ENCODE data around the gene PIN1. TPM values are rescaled to one million over a fixed set of nuclear protein-coding genes. Genes with fewer than 3 reads are reported as not detected.

The PIN1 gene
- total RNA-seq, 1 donor from 2014 or later = 128 TPM

DNA sequence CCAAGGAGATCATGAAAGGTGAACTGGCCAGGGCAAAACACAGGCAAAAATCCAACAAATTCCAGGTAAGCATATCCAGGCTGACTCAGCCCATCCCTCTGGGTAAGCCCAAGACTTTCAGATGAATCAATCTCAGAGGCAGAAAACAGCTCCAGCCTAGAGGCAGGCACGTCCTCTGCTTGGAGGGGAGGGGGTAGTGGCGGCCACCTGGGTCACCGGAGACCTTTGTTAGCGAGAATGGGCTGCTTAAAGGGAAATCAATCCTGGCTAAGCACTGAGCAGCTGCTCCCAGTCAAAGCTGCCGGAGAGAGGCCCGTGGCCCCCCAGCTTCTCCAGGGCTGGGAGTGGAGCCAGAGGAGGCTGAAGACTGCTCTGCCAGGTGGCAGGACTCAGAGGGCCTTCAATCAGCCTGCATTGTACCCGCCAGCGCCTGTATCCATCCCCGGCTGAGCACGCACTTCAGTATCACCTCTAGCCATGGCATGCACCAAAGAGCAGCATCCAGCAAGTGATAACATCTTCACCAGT is 48.2 kb downstream of the PIN1 start:
- DNase-seq (ENCODE audit: extremely low read depth, low read depth, low spot score) = no peak

DNA sequence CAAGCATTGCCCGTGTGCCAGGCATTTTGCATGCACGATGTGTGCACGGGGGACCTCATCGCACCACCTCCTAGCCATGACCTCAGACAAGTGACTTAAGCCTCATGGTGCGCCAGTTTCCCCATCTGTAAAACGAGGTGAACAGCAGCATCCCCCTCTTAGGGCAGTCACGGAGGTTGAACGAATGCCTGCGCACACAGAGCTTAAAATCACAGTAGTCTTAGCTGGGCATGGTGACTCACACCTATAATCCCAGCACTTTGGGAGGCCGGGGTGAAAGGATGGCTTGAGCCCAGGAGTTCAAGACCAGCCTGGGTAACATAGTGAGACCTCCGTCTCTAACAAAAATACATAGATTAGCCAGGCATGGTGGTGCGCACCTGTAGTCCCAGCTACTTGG is 48.6 kb downstream of the PIN1 start:
- no peak for DNase-seq (ENCODE audit: extremely low read depth, low read depth, low spot score)

DNA sequence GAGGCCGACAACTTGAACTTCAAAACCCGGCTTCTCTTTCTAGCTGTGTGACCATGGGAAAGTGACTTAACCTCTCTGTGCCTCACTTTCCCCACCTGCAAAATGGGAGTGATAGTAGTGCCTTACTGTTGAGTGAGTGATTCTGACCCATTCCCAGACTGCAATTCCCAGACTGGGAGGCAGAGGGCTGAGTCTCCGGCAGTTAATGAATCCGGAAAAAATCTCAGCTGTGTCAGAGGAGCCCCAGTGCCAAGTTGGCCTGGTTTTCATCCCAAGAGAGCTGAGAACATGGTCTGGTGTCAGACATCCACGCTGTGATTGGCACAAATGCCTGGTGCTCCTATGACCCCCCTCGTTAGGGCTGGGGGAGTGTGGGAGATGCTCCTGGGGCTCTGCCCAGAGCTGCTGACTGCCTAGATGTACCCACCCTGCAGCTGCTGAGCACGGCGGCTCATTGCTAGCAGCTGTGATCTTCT is 50.0 kb downstream of the PIN1 start:
- no peak for DNase-seq (ENCODE audit: extremely low read depth, low read depth, low spot score)

- DNase-seq (ENCODE audit: extremely low read depth, low read depth, low spot score) = no peak
Observed at GRCh38 chr19:9891609-9892373, 56.7 kb downstream of the PIN1 start.

Other genes with a start within 250 kb of the PIN1 start
- gene ZNF561, start 214.1 kb upstream of the PIN1 start, total RNA-seq = 24.8 and 31.6 TPM in 2 replicates
- gene ZNF562, start 160.2 kb upstream of the PIN1 start, total RNA-seq = 20.7 and 26.7 TPM in 2 replicates
- gene ZNF846, start 66.6 kb upstream of the PIN1 start, total RNA-seq = 5.1 and 23.7 TPM in 2 replicates
- 22.1 and 27.5 TPM in 2 replicates for gene FBXL12, start 16.2 kb upstream of the PIN1 start, total RNA-seq
- 578 and 765 TPM in 2 replicates for gene UBL5, start 7.4 kb upstream of the PIN1 start, total RNA-seq
- gene OLFM2, start 101.2 kb downstream of the PIN1 start, total RNA-seq = 1.1 and 4.6 TPM in 2 replicates
- gene COL5A3, start 175.2 kb downstream of the PIN1 start, total RNA-seq = 2.0 and 2.6 TPM in 2 replicates
- not detected in 2 replicates for gene RDH8, start 178.2 kb downstream of the PIN1 start, total RNA-seq

Data from glomerular endothelial cell (primary cell).